Embryonic facial prominence (tissue), 1 donor: ENCODE results near the gene BLOC1S4.
"Not testable (repeated sequence)": the region's sequence is repeated elsewhere in the genome, so short reads cannot be mapped to it uniquely, and the experiment has no call there.

ENCODE experiments used
- DNase-seq: peaks from one replicate; pipeline ENCODE4 v3.0.0-alpha.2; 2016; ENCODE audit errors: extremely low spot score

Gene BLOC1S4

DNA sequence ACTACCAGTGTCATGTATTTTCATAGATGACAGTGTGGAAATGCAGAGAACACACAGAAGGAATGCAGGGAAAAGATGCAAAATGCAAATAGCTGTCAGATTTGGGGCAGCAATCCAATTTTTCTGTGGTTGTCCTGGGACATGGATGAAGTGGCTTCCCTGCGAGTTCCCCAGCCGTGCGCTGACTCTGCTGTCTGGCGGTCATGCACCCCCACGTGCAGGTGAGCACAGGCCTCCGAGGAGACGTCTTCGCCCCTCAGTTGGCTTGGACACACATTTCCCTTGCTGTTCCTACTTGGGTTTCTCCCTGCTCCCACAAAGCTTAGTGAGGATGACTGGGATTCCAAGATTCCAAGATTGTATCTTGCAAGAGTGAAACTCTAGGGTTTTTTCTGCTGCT is 24.4 kb downstream of the BLOC1S4 start:
- DNase-seq: no peak

DNA sequence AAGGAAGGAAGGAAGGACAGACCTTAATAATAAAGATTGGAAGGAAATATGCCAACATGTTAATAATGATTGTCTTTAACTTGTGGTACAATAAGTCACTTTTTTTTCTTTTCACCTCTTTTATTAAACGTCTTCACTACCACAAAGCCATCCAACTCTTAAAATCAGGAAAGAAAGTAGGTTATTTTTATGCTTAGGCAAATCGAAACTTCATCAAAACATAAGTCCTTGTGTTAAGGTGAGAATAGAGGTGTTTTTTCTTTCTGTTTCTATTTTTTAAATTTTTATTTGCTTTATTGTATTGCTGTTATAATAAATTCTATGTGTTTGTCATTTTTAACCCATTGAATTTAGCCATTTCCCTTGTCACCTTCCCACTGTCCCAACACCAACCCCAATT is 26.5 kb downstream of the BLOC1S4 start:
- no peak for DNase-seq

DNA sequence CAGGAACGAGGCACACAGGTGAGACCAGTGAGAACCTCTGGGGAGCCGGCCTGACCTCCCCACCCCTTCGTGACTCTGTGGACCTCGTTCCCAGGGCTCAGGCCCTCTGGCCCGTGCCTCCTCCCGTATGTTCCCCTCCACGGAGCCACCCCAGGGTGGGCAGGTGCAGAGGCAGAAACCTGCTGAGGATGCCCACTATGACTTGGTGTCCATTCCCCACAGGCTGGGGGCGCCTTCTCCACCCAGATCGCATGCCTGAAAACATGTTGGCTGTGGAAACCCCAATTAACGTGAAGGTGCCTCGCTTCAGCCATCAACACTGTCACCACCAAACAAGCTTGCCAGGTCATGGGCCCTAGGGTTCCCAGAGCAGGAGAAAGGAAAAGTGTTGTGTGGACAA is 27.0 kb downstream of the BLOC1S4 start:
- DNase-seq: no peak

DNA sequence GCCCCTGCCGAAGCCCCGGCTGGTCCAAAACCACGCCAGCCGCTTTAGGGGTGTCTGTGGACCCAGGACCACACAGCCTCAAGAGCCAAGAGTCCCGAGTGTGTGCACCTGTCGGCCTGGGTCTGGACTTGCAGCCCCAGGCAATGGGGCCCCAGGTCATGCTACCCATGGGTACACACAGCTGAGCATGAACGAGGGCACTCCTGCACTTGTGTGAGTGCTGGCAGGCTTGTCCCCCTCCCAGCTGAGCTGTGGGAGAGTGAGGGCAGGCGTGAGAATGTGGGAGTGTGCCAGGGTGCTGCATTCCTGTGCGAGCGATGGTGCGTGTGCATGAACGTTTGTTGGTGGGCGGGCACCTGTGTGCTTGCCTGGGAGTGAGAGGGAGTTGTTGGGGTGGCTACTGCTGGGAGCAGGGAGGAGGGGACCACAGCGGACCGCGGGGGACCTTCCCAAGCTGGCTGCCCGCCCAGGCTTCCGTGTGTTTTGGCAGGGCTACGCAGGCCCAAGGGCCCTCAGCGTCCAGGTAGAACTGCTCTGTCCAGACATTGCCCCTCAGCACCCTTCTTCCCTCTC is 30.8 kb downstream of the BLOC1S4 start:
- DNase-seq: peak; percentile 5

DNA sequence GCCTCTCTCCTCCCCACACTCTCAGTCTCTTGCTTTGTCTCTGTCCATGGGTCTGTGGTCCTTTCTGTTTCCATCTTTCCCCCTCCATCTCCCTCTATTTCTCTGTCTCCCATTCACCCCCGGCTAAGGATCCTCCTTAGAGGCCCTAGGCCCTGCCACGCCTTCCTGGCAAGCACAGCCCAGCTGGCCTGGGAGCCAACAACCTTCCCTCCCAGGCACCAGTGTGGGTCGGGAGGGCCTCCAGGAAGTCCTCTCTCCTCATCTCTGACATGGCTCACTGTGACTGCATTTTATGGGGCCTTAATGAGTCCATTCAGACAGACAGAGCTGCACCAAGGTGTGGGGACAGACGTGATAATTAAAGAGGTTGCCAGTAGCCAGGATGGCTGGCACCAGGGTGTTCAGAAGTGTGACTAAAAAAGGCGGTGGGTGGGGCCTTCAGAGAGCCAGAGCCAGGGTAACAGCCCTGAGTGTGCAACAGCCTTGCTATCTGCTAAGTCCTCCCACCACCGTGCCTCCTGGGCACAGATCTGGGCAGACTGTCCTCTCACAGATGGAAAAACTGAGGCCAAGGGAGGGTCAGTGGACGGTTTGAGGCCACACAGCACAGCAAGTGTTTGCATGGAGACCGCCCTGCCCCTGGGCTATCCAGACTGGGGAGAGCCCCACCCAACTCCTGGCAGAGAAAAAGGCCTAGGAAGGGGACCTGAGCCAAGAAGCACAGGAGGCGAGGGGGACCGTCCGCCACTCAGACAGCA is 31.5 kb downstream of the BLOC1S4 start:
- peak; percentile 3 for DNase-seq

DNA sequence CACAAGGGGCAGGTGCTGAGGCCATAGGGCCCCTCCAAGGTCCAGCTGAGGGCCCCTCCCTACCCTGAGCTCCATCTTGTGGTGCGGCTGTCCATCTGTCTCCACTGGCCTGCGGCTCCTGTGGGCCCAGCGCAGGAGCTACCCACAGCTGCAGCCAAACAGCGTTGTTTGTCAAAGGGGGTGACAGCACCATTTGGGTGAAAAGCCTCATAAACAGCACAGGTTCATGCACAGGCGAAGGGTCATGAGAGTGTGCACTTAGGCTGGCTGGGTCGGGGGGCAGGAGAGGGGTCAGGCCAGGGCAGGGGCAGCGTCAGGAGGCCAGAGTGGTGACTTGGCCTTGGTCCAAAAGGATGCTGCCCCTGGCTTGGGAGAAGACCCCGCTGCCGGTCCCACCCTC is 32.3 kb downstream of the BLOC1S4 start:
- DNase-seq: no peak

DNA sequence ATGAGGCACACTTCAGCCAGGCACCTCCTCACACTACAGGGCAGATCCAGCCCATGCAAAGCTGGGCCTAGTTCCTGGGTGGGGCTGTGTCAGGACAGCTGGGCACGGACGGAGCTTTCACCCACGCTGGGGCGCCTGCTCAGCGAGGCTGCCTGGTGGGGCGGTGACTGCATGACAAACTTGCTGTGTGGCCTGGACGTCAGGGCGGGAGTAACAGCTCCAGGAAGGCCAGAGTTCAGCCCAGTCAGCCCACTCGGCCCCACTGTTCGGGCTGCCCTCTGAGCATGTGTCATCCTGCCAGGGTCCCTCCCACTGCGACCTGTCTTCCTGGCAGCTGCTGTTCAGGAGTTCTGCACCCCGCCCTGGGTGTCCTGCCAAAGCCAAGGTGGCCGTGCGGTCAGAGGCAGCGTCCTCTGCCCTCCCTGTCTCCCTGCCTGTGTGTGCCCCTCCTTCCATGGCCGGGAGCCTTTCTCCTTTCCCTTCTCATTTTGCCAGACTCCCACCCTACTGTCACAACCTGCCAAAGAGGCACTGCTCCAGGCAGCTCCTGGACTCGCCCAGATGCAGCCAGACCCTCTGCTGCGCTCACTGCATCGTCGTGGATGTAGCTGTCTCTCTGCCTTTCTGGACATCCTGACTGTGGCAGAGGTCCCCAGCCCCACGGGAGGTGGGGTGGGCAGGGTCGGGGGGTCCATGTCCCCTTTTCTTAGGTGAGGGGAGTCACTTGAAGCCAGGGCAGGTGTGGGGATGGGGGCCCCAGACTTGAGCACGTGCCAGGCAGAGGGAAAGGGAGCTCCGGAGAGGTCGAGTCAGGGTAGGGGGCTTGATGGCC is 33.6 kb downstream of the BLOC1S4 start:
- DNase-seq: peak; percentile 3

DNA sequence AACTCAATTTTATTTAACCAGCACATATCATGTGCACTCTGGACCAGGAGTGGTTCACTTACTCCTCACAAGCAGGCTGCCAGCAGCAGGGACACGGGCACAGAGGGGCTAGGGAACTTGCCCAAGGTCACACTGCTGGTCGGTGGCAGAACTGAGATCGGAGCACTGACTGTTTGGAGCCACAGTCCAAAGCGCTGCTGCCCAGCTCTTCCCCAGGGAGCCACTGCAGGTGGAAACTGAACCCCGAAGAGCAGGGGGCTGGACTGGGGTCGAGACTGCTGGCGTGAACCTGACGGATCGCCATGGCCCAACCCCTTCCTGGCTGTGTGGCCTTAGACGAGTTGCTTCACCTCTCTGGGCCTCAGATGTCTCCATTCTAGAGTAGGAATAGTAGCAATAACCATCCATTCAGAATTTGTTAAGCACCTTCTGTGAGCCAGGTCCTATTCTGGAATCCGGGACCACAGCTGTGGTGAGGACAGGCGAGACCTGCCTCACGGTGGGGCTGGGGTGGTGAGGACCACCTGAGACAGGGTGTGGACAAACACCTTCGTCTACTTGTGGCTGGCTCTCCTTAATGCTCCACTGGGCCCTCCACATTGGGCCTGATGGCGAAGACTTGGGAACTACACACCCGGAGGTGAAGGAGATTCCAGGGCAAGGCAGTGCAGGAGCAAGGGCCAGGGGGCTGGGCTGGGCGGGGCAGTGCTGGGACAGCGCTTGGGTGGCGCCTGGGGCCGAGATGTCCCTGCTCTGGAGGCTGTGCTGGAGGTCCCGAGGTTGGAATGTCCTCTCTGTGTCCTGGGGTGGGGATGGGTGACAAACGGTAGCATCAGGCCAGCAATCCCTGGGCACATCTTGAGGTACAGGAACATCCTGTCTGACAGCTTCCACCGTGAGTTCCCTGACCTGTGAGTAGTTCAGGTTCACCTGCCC is 34.6 kb downstream of the BLOC1S4 start:
- peak; percentile 4 for DNase-seq

DNA sequence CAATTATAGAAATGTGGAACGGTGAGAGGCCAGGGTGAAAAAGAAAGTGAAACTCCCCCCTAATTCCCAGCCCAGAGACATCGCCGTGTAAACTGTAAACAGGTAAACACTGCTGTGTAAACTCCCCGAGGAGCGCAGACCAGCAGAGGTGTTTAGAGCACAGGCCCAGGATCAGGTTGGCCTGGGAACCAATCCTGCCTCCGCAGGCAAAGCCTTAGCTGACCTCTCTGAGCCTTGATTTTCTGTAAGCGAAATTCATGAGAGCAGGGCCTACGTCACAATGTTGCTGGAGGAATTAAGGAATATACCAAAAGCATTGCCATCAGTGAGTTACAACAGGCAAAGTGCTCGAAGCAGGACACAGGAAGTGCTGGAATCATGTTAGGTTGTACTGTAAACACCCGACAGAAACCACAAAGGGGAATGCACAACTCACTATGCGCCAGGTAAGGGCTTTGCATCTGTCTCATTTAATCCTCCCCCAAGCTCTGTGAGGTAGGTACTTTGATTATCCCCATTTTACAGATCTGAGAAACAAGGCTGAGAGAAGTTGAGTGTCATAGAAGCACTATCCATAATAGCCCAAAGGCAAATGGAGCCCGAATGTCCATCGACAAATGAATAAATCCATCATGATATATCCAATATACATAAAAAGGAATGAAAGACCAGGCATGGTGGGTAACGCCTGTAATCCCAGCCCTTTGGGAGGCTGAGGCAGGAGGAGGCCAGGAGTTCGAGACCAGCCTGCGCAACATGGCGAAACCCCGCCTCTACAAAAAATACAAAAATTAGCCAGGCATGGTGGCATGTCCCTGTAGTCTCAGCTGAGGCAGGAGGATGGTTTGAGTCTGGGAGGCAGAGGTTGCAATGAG is 35.9 kb downstream of the BLOC1S4 start:
- no peak for DNase-seq

DNA sequence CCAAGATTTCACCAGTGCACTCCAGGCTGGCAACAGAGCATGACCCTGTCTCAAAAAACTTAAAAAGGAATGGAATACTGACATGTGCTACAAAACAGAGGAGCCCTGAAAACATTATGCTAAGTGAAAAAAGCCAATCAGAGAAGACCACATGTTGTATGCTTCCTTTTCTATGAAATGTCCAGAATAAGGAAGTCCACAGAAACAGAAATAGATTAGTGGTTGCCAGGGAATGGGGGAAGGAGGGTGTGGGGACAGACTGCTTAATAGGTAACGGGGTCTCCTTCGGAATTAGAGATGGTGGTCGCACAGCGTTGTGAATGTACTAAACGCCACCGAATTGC is 36.5 kb downstream of the BLOC1S4 start:
- no peak for DNase-seq

DNA sequence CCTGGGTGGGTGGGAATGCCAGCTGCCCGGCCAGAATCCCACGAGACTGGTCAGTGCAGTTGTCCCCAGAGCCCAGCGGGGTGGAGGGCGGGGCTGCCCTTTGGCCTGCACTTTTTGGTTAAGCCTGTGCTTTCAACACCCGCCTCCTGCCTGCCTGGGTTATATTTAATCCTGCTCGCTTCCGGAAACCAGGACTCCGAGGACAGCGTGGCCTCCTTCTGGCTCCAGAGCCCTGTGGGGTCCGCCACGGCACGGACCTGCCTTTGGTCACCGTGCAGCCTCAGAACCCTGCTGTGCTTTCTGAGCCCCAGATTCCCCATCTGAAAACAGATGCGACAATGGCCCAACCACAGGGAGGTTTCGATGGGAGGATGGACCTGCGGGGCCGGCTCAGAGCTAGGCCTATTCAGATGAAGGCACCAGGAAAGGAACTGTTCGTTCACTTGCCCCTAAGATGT is 37.2 kb downstream of the BLOC1S4 start:
- no peak for DNase-seq

DNA sequence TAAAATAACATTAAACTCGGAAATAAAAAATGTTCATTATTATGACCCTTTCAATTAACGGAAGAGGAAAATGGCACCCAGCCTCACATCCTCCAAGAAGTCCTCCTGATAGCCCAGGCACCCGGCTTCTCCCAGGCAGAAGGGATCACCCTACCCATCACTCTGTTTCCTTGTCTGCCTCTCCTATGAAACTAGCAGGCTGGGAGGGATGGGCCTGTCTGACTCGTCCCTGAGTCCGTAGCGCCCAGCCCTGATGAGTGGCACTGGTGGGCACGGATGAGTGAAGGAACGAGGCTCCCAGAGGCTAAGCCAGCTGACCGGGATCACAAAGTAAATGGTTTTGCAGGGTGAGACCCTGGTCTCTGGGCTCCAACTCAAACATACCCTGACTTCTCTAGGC is 37.9 kb downstream of the BLOC1S4 start:
- DNase-seq: no peak

DNA sequence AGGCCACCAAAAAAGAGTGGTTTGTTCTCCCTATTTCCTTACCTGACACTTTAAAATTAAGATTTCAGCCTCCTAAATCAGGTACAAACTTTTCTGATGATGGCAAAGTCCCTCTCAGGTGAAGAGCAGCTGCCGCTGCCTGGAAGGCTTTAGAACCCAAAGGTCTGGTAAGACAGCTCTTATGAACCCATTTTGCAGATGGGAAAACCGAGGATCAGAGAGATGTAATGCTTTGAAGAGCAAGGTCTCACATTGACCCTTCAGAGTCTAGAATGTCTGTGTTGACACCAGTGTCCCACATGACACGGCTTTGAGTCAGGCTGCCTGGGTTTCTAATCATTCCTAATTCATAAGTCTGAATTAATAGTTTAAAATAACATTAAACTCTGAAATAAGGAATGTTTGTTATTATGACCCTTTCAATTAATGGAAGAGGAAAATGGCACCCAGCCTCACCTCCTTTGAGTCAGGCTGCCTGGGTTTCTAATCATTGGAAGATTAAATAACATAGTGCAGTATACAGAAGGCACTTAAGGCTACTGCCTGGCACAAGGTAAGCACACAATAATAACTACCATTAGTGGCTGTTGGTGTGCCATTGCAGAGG is 38.6 kb downstream of the BLOC1S4 start:
- no peak for DNase-seq

DNA sequence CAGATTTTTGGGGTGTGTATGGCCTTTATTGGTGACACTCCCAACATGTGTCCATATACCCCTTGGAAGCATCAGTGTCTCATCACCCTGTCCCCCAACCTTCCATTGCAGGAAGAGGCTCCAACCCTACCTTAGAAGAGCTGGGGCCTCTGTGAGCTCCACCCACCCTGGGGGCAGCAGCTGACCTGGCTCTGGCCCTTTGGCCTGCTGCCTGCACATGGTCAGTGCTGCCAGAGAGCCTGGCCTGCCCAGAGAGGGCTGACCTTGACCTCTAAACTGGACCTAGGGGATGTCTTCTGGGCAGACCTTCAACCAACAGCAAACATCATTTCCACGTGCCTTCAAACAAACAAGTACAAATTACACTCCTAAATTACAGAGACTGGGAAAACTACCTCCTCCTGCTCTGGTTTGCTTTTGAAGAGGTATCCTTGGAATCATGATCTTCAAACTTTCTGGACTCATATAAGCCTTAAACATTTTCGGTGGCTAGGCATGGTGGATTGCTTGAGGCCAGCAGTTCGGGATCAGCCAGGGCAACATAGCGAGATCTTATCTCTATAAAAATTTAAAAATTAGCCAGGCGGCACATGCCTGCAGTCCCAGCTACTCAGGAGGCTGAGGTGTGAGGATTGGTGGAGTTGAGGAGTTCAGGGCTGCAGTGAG is 39.2 kb downstream of the BLOC1S4 start:
- DNase-seq: no peak

DNA sequence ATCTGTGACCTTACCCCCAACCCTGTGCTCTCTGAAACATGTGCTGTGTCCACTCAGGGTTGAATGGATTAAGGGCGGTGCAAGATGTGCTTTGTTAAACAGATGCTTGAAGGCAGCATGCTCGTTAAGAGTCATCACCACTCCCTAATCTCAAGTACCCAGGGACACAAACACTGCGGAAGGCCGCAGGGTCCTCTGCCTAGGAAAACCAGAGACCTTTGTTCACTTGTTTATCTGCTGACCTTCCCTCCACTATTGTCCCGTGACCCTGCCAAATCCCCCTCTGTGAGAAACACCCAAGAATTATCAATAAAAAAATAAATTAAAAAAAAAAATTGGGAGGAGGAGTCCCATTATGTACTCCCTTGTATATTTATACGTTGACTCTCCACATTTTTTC is 40.4 kb downstream of the BLOC1S4 start:
- DNase-seq: not testable (repeated sequence)

DNA sequence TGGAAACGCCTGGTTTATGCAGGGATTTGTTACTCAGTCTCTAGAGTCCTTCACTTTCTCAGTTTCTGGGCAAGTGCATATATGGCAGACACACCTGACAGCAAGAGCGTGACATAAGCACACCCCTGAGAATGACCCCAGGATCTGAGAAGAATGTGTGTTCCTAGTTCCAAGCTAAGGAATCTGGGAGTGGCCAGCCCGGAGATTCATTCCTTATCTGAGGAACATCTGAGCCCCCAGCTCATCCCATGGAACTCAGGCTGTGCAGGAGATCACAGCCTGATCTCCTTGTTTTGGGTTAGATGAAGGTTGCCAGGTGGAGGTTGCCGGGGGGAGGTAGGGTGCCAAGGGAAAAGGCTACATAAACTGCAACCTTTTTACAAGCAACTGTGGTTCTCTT is 42.8 kb downstream of the BLOC1S4 start:
- DNase-seq: no peak

DNA sequence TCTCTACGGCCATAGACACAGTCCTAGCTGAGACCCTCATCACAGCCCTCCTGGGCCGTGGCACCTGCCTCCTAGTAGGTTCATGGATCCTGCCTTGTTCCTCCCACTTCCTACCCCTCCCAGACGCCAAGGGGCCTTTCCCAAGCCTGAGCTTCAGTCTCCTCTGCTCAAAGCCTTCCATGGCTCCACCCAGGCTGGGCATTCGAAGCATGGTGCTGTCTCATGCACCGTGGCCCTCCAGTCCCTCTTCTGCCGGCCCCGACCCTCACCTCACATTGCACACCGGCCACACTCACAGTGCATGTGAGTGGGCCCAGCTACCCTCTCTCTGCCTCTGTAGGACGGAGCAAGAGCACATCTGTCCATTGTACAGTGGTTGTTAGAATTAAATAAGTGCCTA is 44.9 kb downstream of the BLOC1S4 start:
- no peak for DNase-seq

DNA sequence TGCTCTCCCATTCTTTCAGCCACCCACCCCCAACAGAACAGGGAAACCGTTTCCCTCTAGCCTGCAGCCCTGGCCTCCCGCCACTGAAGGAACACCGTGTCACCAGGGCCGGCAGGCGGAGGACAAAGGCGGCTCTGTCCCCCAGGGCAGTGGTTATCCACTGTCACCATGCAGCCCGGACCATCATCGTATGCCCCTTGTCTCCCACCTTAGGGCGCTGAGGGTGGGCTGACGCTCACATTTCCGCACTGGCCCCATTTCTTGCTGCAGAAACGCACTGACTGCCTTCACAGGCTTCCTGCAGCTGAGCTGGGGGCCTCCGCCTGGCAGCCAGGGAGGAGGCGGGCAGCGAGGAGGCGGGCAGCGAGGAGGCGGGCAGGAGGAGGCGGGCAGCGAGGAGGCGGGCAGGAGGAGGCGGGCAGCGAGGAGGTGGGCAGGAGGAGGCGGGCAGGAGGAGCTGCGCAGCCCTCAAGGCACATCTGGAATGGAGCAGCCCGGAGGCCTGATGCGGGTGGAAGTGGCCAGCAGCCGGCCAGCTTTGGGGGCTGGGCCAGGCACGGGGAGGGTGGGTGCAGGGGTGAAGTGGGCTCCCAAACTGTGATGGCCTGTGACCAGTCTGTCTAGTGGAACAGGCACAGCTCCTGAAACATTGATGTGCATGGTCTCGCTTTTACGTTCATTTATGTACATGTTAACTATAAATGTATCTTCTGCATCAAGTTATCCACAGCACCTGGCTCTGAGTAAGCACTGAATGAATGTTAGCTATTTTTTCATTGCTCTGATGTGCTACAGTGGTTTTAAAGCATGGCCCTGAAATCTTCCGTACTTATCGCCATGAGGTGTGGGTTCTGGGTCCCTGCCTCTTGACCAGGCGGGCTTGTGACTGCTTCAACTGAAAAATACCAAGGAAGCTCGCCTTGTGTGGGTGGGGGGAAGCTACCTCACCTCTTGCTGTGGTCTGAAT is 46.0 kb downstream of the BLOC1S4 start:
- no peak for DNase-seq
